K562 (cell line): ENCODE measurements around the gene FKBP2. TPM values are rescaled to one million over a fixed set of nuclear protein-coding genes. Genes with fewer than 3 reads are reported as not detected.

Source experiments
- CAMTA2 ChIP-seq: fragments of 250-450 bp; sonication (Bioruptor Pico); conservative IDR thresholded peaks from 2 replicates; pipeline ENCODE4 v1.5.1; 2022
- ETV1 ChIP-seq: fragments of 450-650 bp; conservative IDR thresholded peaks from 2 replicates; pipeline ENCODE4 v1.6.1; 2016; ENCODE audit warnings: missing genetic modification characterization, control low read depth, low read depth, missing compliant biosample characterization
- FIP1L1 ChIP-seq: fragments of 200-400 bp; formaldehyde crosslinking; IDR thresholded peaks from 2 replicates; pipeline ENCODE4 v1.6.1; 2018; ENCODE audit warnings: mild to moderate bottlenecking, low read depth, low read length; ENCODE audit not compliant: poor library complexity, severe bottlenecking
- HNRNPL ChIP-seq: fragments of 200-400 bp; formaldehyde crosslinking; IDR thresholded peaks from 2 replicates; pipeline ENCODE4 v1.6.1; 2017; ENCODE audit warnings: low read depth, mild to moderate bottlenecking, low read length
- IFI16 ChIP-seq: fragments of 250-450 bp; sonication (Bioruptor Pico); IDR thresholded peaks from 2 replicates; pipeline ENCODE4 v2.1.2; 2022; ENCODE audit warnings: mild to moderate bottlenecking, inconsistent platforms
- MBD2 ChIP-seq: sonication (generic); IDR thresholded peaks from 2 replicates; pipeline ENCODE4 v1.6.1; 2016; ENCODE audit warnings: low read depth, borderline replicate concordance
- TRIM24 ChIP-seq, 2 experiments: fragments of 450-650 bp; IDR thresholded peaks; 2 replicates each; pipeline ENCODE4 v1.6.1; 2016
- ZC3H8 ChIP-seq: fragments of 450-650 bp; IDR thresholded peaks from 2 replicates; pipeline ENCODE4 v1.6.1; 2017
- ZNF3 ChIP-seq: fragments of 250-450 bp; sonication (Bioruptor Pico); IDR thresholded peaks from 2 replicates; pipeline ENCODE4 v1.5.0; 2021; ENCODE audit warnings: mild to moderate bottlenecking, moderate library complexity
- ZNF507 ChIP-seq: conservative IDR thresholded peaks from 2 replicates; pipeline ENCODE4 v1.6.1; 2017; ENCODE audit warnings: missing genetic modification characterization, missing compliant biosample characterization
- polyA plus RNA-seq, 8 experiments: library from polyadenylated mRNA; depleted of rRNA in 4 of 8; stranded (reverse) in 5 of 8; unstranded in 3 of 8; fragments of >200 nt; fragmentation: Nextera tagmentation in 2 of 8; fragmentation: Illumina TruSeq in 1 of 8; extraction: Ambion mirVana in 2 of 8; extraction: Trizol in 1 of 8; gene quantifications; 2 replicates each; pipeline versions ENCODE4 v1.2.1 to v1.2.3, GENCODE V29; 2011 to 2014; ENCODE audit warnings: inconsistent platforms in 1 of 8, missing spikeins in 1 of 8
- total RNA-seq, 7 experiments: library from RNA; depleted of rRNA in 6 of 7; stranded (reverse); fragments of >200 nt in 6 of 7; fragmentation: Illumina TruSeq in 2 of 7; extraction: Trizol in 2 of 7; gene quantifications; 2 replicates each; pipeline versions ENCODE4 v1.2.1 to v1.2.3, GENCODE V29; 2011 to 2021; ENCODE audit warnings: low replicate concordance in 1 of 7
- TF ChIP-seq, protein P1 (sequence below), 2 experiments: fragments of 450-650 bp; conservative IDR thresholded peaks; 2 replicates each; pipeline ENCODE4 v1.6.1; 2017; ENCODE audit warnings: mild to moderate bottlenecking in 2 of 2, moderate library complexity in 2 of 2
- TF ChIP-seq, protein P2 (sequence below): fragments of 450-650 bp; IDR thresholded peaks from 2 replicates; pipeline ENCODE4 v1.6.1; 2016; ENCODE audit warnings: mild to moderate bottlenecking
- TF ChIP-seq, protein P3 (sequence below): fragments of 450-650 bp; IDR thresholded peaks from 2 replicates; pipeline ENCODE4 v1.6.1; 2017; ENCODE audit warnings: antibody characterized with exemption, mild to moderate bottlenecking
- TF ChIP-seq, protein P4 (sequence below): sonication (generic); formaldehyde crosslinking; IDR thresholded peaks from 2 replicates; pipeline ENCODE4 v1.8.1; 2022; ENCODE audit warnings: missing genetic modification reagents

FKBP2 gene
- total and polyA plus RNA-seq, 9 of the 15 experiments (the other 6 are each of a cell fraction or from before 2014, with no cell fraction given): 3.5 to 151 (median 58.1) TPM

DNA sequence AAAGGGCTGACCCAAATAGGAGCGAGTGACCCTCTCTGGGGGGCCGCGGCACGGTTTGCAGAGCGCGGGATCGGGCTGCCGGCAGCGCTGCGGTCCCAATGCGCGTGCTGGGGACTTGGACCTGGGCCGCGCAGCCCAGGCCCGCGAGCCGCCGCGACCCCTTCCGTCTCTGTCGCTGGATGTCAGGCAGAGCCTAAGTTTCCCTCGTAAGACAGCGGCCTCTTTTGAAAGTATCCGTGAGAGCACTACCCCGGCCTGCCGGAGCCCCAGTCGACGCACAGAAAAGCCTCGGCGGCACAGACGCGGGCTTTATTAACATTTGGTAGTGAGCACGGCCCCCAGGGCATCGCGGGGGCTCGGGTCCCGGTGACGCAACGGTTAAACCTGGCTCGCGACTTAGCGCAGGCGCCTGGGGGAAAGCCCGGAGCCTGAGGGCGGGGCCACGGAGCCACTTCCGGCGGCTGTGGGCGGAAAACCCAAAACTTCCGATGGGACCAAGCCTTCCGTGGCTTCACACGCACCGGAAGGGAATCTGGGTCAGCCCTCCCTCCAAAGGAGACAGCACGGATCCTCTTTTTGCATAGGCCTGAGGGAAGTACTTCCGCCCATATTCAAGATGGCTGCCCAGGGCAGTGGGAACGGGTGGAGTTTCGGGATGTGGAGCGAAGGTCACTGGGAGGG is 28.8 kb downstream of the FKBP2 start (continued):
- TF ChIP-seq MBD2 (peak; percentile 92), FIP1L1 (peak; percentile 97), IFI16 (no peak), ZC3H8 (no peak), ZNF507 (no peak), CAMTA2 (CRISPR knock-in tag) (peak; percentile 86; the same call in 1 of the 2 replicates), HNRNPL (no peak), ZNF3 (CRISPR knock-in tag) (no peak), ETV1 (tag) (peak; percentile 96), TRIM24 (IDR thresholded peaks at IDR 0.05) (peak in 1 of 2 experiments; percentile 76; a peak in 1 of 4 replicates)
- TF ChIP-seq, protein P1, sequence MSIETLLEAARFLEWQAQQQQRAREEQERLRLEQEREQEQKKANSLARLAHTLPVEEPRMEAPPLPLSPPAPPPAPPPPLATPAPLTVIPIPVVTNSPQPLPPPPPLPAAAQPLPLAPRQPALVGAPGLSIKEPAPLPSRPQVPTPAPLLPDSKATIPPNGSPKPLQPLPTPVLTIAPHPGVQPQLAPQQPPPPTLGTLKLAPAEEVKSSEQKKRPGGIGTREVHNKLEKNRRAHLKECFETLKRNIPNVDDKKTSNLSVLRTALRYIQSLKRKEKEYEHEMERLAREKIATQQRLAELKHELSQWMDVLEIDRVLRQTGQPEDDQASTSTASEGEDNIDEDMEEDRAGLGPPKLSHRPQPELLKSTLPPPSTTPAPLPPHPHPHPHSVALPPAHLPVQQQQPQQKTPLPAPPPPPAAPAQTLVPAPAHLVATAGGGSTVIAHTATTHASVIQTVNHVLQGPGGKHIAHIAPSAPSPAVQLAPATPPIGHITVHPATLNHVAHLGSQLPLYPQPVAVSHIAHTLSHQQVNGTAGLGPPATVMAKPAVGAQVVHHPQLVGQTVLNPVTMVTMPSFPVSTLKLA (conservative IDR thresholded peaks at IDR 0.05): peak in 1 of 2 experiments; percentile 83; a peak in 2 of 4 replicates
- TF ChIP-seq, protein P2, sequence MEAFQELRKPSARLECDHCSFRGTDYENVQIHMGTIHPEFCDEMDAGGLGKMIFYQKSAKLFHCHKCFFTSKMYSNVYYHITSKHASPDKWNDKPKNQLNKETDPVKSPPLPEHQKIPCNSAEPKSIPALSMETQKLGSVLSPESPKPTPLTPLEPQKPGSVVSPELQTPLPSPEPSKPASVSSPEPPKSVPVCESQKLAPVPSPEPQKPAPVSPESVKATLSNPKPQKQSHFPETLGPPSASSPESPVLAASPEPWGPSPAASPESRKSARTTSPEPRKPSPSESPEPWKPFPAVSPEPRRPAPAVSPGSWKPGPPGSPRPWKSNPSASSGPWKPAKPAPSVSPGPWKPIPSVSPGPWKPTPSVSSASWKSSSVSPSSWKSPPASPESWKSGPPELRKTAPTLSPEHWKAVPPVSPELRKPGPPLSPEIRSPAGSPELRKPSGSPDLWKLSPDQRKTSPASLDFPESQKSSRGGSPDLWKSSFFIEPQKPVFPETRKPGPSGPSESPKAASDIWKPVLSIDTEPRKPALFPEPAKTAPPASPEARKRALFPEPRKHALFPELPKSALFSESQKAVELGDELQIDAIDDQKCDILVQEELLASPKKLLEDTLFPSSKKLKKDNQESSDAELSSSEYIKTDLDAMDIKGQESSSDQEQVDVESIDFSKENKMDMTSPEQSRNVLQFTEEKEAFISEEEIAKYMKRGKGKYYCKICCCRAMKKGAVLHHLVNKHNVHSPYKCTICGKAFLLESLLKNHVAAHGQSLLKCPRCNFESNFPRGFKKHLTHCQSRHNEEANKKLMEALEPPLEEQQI: no peak
- TF ChIP-seq, protein P3, sequence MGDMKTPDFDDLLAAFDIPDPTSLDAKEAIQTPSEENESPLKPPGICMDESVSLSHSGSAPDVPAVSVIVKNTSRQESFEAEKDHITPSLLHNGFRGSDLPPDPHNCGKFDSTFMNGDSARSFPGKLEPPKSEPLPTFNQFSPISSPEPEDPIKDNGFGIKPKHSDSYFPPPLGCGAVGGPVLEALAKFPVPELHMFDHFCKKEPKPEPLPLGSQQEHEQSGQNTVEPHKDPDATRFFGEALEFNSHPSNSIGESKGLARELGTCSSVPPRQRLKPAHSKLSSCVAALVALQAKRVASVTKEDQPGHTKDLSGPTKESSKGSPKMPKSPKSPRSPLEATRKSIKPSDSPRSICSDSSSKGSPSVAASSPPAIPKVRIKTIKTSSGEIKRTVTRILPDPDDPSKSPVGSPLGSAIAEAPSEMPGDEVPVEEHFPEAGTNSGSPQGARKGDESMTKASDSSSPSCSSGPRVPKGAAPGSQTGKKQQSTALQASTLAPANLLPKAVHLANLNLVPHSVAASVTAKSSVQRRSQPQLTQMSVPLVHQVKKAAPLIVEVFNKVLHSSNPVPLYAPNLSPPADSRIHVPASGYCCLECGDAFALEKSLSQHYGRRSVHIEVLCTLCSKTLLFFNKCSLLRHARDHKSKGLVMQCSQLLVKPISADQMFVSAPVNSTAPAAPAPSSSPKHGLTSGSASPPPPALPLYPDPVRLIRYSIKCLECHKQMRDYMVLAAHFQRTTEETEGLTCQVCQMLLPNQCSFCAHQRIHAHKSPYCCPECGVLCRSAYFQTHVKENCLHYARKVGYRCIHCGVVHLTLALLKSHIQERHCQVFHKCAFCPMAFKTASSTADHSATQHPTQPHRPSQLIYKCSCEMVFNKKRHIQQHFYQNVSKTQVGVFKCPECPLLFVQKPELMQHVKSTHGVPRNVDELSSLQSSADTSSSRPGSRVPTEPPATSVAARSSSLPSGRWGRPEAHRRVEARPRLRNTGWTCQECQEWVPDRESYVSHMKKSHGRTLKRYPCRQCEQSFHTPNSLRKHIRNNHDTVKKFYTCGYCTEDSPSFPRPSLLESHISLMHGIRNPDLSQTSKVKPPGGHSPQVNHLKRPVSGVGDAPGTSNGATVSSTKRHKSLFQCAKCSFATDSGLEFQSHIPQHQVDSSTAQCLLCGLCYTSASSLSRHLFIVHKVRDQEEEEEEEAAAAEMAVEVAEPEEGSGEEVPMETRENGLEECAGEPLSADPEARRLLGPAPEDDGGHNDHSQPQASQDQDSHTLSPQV: peak; percentile 63; the same call in 1 of the 2 replicates
- TF ChIP-seq, protein P4, sequence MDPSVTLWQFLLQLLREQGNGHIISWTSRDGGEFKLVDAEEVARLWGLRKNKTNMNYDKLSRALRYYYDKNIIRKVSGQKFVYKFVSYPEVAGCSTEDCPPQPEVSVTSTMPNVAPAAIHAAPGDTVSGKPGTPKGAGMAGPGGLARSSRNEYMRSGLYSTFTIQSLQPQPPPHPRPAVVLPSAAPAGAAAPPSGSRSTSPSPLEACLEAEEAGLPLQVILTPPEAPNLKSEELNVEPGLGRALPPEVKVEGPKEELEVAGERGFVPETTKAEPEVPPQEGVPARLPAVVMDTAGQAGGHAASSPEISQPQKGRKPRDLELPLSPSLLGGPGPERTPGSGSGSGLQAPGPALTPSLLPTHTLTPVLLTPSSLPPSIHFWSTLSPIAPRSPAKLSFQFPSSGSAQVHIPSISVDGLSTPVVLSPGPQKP (CRISPR knock-in tag): no peak
